ENCODE results near the gene GALNT18.
A peak's percentile ranks its signal among the peaks of the same experiment; 100 is the strongest.

GALNT18 gene

DNA sequence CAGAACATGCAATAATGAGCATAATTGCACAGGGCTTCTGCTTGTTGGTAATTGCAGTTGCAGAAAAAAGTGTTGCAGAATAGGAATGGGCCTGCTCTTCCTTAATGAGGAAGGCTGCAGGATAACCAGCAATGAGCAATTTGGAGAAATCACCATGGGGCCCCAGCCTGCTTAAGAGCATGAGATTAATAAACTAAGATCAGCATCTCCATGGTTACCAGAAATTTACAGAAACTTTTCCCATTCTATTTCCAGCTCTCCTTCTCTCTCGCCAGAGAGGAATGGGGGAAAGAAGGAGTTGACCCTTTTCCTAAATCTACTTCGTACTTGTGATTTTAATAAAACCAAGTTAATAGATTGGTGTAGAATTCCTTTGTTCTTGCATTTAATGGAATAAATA lies 187.8 kb downstream of the GALNT18 start:
- no peak for DNase-seq (ENCODE audit: low spot score)

DNA sequence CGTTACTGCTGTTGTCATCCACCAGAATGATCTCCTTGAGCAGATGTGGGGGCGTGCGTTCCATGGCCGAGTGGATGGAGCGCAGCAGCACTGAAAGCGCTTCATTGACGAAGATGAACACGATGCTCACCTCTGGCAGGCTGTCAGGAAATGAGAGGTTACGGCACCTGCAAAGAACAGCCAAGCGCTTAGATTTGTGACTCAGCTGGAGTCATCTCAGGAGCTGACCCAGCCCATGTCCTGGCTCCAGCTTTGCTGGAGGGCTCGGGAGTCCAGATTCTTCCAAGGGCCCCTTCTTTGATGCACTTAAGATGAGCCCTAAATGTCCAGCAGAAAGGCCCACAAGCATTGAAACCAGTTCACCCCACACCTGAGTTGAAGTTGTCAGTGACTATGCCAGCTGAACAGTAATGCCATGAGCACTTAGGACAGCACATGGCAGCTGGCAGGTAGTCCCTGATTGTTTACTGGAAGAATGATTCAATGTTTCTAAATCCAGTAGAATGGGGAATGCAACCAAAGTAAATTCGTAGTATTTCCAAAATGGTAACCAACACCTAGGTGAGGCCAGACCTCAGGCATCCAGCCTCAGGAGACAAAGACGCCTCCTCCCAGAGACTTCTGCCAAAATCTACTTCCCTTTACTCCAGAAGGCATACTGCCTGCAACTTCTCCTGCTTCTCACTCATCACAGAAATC lies 189.0 kb downstream of the GALNT18 start:
- DNase-seq (ENCODE audit: low spot score): no peak

DNA sequence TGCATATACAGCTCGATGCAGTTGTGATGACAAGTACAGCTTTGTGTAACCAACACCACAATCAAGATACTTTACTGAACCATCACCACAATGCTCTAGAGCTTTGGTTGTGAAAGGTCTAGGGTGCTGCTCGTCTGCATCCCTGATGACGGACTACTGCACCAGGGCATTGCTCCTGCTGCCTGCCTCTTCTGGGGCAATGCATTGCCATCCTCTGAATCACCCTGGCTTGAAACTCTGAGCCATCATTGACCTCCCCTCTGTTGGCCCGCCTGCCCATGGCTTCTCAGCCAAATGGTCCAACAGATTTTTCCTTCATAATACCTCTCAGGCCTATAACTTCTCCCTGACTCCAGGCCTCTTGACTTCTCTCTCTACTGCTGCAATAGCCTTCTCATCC lies 191.4 kb downstream of the GALNT18 start:
- DNase-seq (ENCODE audit: low spot score): no peak

DNA sequence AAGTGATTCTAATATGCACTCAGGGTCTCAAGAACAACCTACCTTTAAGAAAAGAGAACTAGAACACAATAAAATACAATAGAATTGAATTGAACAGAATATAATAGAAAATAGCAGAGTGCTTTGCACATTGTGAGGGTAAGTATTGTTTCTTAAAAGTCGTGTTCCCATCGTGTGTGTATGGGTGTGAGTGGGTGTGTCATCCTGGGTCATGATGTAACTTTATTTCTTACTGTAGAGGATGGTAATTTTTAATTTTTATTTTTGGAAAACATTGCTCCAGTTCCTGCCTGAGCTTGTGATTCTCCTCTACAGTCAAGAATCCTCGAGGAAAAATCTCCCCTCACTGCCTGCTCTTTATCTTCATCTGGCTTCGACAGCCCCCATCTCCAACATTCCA lies 193.1 kb downstream of the GALNT18 start:
- no peak for DNase-seq (ENCODE audit: low spot score)

DNA sequence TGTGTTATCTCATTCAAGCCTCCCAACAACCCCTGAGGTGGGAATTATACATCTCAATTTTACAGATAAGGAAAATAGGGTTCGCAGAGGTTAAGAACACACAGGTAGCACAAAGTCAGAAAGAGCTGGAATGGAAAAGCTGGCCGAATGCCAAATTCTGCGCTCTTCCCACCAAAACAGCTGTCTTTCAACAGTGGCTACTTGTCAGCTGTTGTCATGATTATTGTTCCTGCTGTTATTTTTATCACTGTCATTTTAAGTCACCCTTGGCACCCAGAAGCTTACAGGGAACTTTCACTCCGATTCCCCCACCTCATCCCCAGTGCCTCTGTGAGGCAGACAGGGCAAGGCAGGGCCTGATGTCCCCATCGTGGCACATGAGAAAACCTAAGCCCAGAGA lies 194.3 kb downstream of the GALNT18 start:
- no peak for DNase-seq (ENCODE audit: low spot score)

DNA sequence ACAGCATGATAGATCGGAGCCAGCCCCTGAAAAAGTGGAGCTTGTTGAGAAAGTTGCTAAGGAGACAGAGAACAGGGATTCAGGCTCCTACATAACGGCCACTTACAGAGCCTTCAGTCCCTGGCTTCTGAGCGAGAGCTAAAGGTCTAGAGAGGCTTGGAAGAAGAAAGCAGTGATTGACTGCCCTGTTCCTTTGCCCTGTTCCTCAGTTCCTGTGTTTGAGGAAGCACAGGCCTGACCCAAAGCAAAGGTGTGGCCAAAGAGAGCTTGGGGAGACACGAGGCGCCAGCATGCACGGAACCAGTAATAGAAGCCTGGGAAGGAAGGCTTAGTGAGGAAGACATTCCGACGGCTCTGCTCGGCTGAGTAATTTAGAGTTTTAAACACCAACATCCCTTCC lies 194.7 kb downstream of the GALNT18 start:
- peak; percentile 57 for DNase-seq (ENCODE audit: low spot score)

DNA sequence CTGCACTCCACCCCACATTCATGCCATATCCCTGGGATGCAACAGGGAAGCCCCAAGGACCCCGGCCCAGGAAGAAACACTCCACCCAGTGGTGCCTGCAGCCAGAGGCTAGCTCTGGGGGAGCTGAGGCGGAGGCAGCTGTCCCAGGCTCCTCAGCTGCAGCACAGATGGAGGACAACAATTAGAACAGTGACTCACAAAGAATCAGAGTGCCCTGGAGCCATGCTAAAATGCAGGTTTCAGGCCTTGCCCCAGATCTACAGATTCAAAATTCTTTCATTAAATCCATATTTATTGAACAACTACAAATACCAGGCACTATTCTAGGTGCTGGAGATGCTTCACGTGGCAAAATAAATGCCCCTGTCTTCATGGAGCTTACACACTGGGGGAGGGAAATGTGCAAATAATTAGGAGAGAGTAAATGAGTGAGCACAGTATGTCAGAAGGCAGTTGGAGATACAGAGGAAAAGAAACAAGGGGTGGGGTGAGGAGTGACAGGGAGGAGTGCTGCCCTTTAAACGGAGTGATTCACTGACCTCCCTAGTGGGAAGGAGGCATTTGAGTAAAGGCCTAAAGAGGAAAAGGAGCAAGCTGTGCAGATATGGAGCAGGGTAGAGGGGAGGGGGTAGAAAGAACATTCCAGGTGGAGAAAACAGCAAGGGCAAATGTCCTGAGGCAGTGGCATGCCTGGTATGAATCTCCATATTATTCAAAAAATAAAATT lies 195.4 kb downstream of the GALNT18 start:
- DNase-seq (ENCODE audit: low spot score): no peak

DNA sequence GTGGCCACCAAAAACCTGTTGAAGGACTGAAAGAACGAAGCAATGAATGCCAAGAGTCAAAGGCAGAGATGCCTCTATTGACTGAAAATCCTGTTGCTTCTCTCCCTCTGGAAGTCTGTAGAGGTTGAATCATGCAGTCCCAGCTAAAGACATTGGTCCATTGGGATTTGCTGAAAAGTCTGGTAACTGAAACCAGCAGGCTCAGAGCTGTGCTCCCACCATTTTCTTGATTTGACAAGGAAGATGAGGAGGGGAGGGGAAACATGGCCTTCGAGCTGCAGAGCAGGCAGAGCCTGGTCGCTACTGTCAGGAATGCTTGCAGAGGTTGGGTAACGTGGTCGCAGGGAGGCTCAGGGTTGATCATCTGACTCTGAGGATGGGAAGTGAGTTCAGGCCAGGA lies 196.0 kb downstream of the GALNT18 start:
- DNase-seq (ENCODE audit: low spot score): no peak

DNA sequence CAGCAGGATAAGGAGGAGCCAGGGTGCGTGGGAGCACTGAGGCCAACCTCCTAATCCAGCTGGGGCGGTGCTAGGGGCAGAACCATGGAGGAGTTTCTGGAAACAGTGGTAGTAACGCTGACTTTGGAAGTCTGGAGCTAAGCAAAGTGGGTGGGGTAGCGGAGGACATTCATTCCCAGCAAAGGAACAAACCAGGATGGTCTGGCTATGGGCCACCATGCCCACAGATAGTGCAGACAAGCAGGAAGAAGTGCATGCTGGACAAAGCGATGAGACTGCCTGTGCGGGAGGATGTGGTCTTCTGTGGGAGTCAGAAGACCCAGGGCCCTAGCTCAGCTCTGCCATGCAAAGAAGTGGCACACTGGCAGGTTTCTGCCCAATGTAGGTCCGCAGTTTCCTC lies 197.1 kb downstream of the GALNT18 start:
- DNase-seq (ENCODE audit: low spot score): no peak

DNA sequence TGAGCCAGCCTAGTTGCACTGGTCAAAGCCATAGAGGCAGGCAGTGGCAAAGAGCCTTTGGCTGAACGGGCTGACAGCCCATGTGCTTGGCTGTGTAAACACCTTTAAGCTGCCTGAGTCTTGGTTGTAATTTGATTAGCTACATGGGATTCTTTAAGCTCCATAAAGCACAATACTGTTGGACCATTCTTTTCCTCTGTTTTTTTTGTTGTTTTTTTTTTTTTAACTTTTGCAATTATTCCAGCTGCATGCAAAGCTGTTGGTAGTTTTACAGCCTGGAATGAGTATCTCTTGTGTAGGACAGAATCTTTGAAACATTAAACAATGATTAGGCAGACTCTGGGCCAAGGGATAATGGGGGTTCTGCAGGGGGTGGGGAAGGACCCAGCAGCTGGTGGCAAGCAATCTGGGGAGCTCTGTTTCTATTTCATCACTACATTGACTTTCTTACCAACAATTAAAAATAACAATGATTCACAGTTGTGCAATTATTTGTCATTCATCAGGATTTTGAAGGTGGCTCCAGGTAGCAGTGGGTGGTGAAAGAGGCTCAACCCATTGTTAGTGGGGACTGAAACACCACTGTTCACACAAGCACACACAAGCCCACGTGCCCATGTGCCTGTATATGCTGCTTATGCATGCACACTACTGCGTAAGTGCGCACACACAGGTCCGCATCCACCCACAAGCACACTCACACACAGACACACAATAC lies 199.2 kb downstream of the GALNT18 start:
- no peak for DNase-seq (ENCODE audit: low spot score)

DNA sequence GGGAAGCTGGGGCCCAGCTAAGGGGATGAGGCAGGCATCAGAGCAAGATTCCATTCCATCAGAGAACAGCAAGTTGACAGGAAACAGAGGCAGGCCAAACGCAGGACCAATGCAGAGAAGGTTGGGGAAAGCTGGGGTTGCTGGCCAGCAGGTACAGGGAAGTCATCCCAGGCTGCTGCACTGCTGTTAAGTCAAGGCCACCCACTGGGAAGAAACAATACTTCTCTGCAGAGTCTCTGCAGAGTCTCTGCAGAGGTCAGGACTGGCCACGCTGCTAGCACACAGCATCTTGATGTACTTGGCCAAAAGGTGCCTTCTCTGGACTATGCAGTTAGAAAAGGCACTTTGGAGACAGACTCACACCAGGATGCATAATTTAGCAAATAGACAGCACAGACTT lies 200.3 kb downstream of the GALNT18 start:
- no peak for DNase-seq (ENCODE audit: low spot score)

DNA sequence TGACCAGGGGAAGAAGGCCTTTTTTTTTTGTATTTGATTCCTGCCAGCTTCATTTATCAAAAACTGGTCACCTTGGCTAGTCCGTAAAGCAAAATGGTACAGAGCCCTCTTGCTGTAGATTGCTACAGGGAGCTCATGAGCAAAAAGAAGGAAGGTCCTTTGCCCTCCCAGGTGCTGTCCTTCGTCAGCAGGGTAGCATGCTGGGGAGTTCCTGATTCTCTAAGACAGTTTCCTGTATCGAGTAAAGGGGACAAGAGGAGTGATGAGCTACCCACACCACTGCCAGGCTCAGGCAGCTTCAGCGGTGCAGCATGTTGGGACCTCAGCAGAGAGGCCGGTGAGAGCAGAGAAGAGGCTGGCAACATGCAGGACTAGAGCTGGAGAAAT lies 200.9 kb downstream of the GALNT18 start:
- no peak for DNase-seq (ENCODE audit: low spot score)

DNA sequence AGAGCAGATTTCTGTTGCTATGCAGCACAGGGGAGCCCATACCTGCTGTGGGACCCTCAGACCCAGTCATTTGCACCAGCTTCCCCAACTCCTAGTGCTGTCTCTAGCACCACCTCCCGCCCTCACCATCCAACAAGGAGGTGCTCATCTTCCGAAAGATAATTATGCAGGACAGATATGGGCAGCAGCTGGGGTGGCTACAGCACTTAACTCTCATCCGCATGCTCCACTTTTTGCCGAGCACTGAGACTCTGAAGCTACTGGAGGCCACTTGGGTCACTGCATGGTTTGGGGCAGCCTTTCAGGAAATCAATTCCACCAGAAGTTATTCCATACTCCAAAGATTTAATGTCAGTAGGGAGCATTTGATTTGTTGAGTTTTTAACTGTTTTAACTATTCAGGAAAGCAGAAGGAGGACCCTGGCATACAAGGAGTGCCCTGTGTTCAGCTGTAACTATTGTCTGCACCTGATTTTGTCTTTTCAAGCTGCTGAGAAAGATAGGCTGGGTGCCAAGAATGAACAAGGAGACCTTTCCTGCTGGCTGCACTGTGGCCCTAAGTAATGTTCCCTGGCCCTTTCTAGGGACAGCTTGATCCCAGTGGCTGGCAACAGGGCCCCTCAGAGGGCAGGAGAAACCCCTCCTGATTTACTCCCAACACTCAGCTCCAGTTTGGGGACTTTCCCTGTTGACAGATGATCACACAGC lies 201.5 kb downstream of the GALNT18 start:
- DNase-seq (ENCODE audit: low spot score): no peak

DNA sequence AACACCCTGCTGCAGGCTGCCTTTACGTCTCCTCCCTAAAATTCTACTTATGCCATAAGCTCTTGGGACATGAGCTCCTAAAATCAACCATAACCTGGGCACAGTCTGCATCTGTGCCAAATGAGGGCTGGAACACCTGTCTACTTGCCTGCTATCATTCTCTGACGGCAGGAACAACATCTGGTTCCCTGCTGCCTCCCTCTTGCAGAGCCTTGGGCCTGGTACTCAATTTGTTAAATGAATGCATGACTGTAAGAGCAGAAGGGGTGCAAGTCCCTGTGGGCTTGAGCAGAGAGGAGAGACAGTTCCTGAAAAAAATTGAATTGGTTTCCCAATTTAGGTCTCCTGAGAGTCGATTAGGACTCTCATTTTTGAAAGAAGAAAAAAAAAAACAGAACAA lies 202.1 kb downstream of the GALNT18 start:
- no peak for DNase-seq (ENCODE audit: low spot score)

DNA sequence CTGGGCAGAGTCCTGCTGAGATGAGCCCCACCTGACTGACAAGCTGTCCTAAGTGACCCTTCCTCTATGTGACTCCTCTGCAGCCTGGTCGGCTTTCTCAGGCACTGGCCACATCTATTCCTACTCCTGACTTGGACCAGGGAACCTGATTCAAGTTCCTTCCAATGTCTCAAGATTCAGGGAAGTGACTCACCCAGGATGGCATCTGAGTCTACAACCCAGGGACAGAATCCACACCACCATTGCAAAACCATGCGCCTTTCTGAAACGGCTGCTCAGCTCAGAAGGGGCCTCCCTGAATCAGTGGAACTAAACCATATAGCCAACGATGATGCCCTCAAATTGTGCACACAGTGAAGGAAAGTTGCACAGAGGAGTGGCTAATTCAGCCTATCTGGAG lies 204.9 kb downstream of the GALNT18 start:
- peak; percentile 41 for DNase-seq (ENCODE audit: low spot score)

DNA sequence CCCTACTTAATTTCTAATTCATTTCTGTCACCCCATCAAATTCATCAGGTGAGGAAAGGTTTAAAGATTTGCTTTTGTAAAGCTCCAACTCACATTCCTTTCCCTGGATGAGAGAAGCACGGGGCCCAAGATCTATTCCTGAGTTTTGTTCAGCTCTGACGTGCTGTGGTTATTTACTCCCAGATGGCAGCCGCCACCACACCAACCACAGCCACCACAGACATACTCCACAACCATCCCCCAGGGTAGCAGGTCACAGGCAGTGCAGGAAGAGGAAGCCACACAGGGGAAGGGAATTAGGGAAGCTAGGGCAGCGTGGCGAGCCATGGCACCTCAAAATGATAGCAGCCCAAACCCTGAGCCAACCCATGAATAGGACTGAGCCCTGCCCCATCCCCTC lies 205.3 kb downstream of the GALNT18 start:
- no peak for DNase-seq (ENCODE audit: low spot score)

DNA sequence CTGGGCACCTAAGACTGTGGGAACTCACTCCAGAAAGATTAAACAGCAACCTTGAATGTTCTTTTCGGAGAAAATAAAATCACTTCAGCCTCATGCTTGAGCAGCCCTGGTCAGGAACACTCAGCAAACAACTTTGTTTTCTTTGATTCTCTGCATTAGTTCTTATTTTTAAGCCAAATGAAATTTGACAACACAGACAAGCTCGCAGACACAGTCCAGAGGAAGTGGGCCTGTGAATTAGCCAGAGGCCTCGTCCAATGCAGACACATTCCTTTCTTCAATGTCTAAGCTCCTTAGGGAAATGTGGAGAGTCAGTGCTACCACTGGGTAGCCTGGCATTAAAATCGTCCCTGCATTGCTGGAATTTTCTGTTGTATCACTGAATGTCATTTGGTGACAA lies 205.9 kb downstream of the GALNT18 start:
- no peak for DNase-seq (ENCODE audit: low spot score)

DNA sequence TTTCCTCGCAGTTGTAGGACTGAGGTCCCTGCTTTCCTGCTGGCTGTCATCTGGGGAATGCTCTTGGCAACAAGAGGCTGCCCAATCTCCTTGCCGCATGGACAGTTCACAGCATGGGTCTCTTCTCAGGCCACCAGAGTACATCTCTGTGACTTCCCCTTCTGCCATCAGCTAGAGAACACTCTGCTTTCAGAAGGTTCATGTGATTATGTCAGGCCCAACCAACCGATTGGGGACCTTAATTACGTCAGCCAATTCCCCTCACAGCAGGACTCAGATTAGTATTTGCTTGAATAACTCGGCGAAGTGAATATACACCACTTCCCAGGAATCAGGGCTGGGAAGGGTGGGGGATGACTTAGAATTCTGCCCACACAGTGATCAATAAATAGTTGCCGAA lies 206.8 kb downstream of the GALNT18 start:
- no peak for DNase-seq (ENCODE audit: low spot score)

DNA sequence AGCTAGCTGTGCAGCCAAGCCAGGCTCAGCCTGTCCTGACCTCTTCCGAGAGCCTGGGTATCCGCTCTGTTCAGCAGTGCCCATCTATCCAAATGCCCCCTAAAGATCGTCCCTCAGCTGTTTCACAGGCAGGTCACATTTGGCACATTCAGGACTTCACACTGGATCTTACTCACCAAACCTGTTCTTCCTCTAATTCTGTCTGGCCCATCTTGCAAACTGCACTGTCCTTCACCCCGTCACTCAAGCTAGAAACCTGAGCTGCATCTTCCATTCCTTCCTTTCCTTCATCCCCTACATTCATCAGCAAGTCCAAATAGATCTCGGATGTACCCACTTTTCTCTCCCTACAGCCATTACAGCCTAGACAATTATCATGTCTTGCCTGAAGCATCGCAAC lies 208.0 kb downstream of the GALNT18 start:
- no peak for DNase-seq (ENCODE audit: low spot score)

DNA sequence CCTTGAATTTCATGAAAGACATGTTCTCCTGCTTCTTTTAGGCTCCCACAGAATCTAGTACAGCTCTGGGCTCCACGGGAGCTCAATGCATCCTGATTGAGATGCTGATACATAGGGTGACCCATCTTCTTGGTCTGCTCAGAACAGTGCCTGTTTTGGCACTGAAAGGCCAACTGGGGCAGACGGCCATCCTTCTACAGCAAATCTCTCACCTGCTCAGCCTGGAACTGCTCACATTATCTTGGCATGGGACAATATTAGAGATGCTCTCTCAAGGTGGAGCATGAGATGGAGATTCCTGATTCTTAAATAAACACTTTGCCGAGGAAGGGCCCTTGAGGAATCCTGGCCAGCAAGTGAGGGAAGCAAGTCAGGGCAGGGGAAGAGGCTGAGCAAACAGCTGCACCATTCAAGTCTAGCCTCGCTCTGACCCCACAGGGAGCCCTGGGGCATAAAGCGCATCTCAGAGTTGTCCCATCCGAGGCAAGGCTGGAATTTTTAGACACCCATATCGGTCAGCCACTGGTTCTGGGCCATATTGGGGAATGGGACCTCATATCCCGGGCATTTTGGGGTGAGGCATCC lies 210.3 kb downstream of the GALNT18 start:
- no peak for DNase-seq (ENCODE audit: low spot score)

DNA sequence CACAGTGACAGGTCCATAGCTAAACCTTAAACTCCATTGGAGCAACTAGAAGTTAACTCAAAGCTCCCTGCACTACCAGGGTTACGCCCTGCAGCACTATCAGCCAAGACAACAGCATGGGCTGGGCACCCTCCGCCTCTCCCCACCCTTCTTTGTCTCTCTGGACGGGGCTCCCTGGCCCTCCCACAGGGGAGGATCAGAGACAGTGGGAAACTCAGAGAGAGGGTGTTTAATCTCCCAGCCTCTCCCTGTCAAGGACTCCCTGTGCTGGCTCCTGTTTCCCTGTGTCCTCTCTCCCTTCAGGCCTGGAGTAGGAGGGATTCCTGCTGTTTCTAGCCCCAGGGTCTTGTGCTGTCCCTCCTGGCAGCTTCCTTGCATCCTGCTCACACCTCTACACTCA lies 211.9 kb downstream of the GALNT18 start:
- no peak for DNase-seq (ENCODE audit: low spot score)

DNA sequence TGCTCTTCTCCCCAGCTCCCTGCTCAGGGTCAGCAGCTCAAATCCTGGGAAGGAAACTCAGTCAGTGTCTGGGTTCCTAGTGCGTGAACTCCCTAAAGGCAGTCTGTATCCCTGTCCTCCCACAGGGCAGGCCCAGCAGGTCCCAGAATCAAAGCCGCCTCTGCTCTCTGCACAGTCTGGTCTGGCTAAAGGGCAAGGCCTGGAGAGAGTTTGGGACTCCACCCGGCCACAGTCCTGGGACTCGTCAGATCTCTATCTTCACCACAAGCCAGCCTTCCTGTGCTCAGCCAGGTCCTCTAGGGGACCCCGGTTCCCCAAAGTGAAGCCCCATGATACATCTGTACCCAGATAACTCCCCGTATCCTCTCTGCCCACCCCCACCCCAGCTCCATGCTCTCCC lies 212.6 kb downstream of the GALNT18 start:
- no peak for DNase-seq (ENCODE audit: low spot score)

Data from kidney capillary endothelial cell (primary cell).